Fibroblast of lung (primary cell): ENCODE measurements around the gene DHDH. TPM values are rescaled to one million over a fixed set of nuclear protein-coding genes. Genes with fewer than 3 reads are reported as not detected.
"Not testable (repeated sequence)": the region's sequence is repeated elsewhere in the genome, so short reads cannot be mapped to it uniquely, and the experiment has no call there.

ENCODE experiments used
- DNase-seq, 2 donors: peaks; one replicate each; pipeline versions ENCODE4 v3.0.0 to v3.0.0-alpha.2; 2010; ENCODE audit warnings: low read depth in 2 of 2
- H2AFZ ChIP-seq: 2 replicates; pipeline ENCODE4 v1.5.1; 2012; ENCODE audit warnings: low read length, control low read depth, inconsistent platforms
- H3K27ac ChIP-seq: 2 replicates; pipeline ENCODE4 v1.5.1; 2011; ENCODE audit warnings: low read length, control low read depth; ENCODE audit not compliant: insufficient read depth
- H3K27me3 ChIP-seq: 2 replicates; pipeline ENCODE4 v1.5.1; 2011; ENCODE audit warnings: mild to moderate bottlenecking, low read length; ENCODE audit not compliant: control insufficient read depth, insufficient read depth
- H3K36me3 ChIP-seq: 2 replicates; pipeline ENCODE4 v1.5.1; 2011; ENCODE audit warnings: low read length; ENCODE audit not compliant: control insufficient read depth, insufficient read depth
- H3K4me1 ChIP-seq: 2 replicates; pipeline ENCODE4 v1.5.1; 2011; ENCODE audit warnings: low read length; ENCODE audit not compliant: control insufficient read depth, insufficient read depth; ENCODE audit errors: extremely low read depth
- H3K4me2 ChIP-seq: 2 replicates; pipeline ENCODE4 v1.5.1; 2011; ENCODE audit warnings: low read length, control low read depth; ENCODE audit not compliant: insufficient read depth; ENCODE audit errors: extremely low read depth
- H3K4me3 ChIP-seq, 4 experiments: fragments of 200-600 bp in 1 of 4; sonication (generic) in 1 of 4; replicated peaks in 1 of 4; 2 replicates each; pipeline ENCODE4 v1.5.1; 2011 to 2016; ENCODE audit warnings: low read length in 4 of 4, low read depth in 3 of 4, mild to moderate bottlenecking in 3 of 4, control low read depth in 2 of 4, inconsistent platforms in 1 of 4, mixed read lengths in 1 of 4; ENCODE audit not compliant: insufficient read depth in 1 of 4; ENCODE audit errors: control extremely low read depth in 1 of 4
- H3K79me2 ChIP-seq: 2 replicates; pipeline ENCODE4 v1.5.1; 2012; ENCODE audit warnings: mild to moderate bottlenecking, low read length, inconsistent platforms; ENCODE audit not compliant: control insufficient read depth, insufficient read depth
- H3K9ac ChIP-seq: 2 replicates; pipeline ENCODE4 v1.5.1; 2011; ENCODE audit warnings: mild to moderate bottlenecking, low read length, control low read depth; ENCODE audit not compliant: insufficient read depth
- H3K9me3 ChIP-seq: 2 replicates; pipeline ENCODE4 v1.5.1; 2012; ENCODE audit warnings: low read depth, low read length; ENCODE audit not compliant: control insufficient read depth, insufficient read depth
- H4K20me1 ChIP-seq: 2 replicates; pipeline ENCODE4 v1.5.1; 2011; ENCODE audit warnings: low read length; ENCODE audit not compliant: control insufficient read depth, insufficient read depth; ENCODE audit errors: extremely low read depth
- CTCF ChIP-seq, 2 donors: IDR thresholded peaks in 1 of 2; conservative IDR thresholded peaks in 1 of 2; 1 replicate in 1 of 2; 2 replicates in 1 of 2; pipeline ENCODE4 v1.5.1; 2011 to 2012; ENCODE audit warnings: low read length in 2 of 2, control low read depth in 1 of 2, inconsistent platforms in 1 of 2, low read depth in 1 of 2, mild to moderate bottlenecking in 1 of 2
- EZH2 ChIP-seq: IDR thresholded peaks from 2 replicates; pipeline ENCODE4 v1.5.1; 2012; ENCODE audit warnings: low read length, control low read depth, mild to moderate bottlenecking; ENCODE audit errors: missing control alignments
- polyA plus RNA-seq, 2 donors: library from polyadenylated mRNA; depleted of rRNA in 1 of 2; stranded (reverse) in 1 of 2; unstranded in 1 of 2; fragments of >200 nt; gene quantifications; 2 replicates each; pipeline ENCODE4 v1.2.1, GENCODE V29; 2011 to 2012; ENCODE audit warnings: missing spikeins in 1 of 2
- total RNA-seq: library from RNA; depleted of rRNA; stranded (reverse); fragments of >200 nt; gene quantifications from 2 replicates; pipeline ENCODE4 v1.2.1, GENCODE V29; 2014

Gene DHDH
- total and polyA plus RNA-seq, 2 donors (not counting 1 experiment from before 2014, with no cell fraction given): 0.08 to 0.17 TPM

- peaks cover 8% of the 10 kb centered on the region for H3K79me2 ChIP-seq
- no peak overlapping the region for H3K4me2 ChIP-seq
- peaks cover 17% of the 10 kb centered on the region for H3K36me3 ChIP-seq
- no peaks in the 10 kb centered on the region for H3K4me1 ChIP-seq
- TF ChIP-seq EZH2 (no peak), CTCF (conservative IDR thresholded peaks at IDR 0.05 in 1 of 2, IDR thresholded peaks at IDR 0.05 in 1 of 2; ENCODE audit: low read depth in 1 of 2, low read length in 2 of 2) (no peak)
- no peaks in the 10 kb centered on the region for H4K20me1 ChIP-seq
- DNase-seq: no peak
- no peak overlapping the region for H3K27ac ChIP-seq
- no peak overlapping the region for H3K4me3 ChIP-seq
- H3K9me3 ChIP-seq: no peaks in the 10 kb centered on the region
- no peak overlapping the region for H3K9ac ChIP-seq
- no peaks in the 10 kb centered on the region for H3K27me3 ChIP-seq
- H2AFZ ChIP-seq: no peak overlapping the region
Observed at GRCh38 chr19:48906324-48906723, 27.2 kb upstream of the DHDH start.

- no peaks in the 10 kb centered on the region for H4K20me1 ChIP-seq
- TF ChIP-seq CTCF (conservative IDR thresholded peaks at IDR 0.05 in 1 of 2, IDR thresholded peaks at IDR 0.05 in 1 of 2; ENCODE audit: low read depth in 1 of 2, low read length in 2 of 2) (no peak), EZH2 (no peak)
- no peaks in the 10 kb centered on the region for H3K27me3 ChIP-seq
- no peak for DNase-seq
- H3K27ac ChIP-seq: no peak overlapping the region
- no peak overlapping the region for H2AFZ ChIP-seq
- H3K9ac ChIP-seq: no peak overlapping the region
- no peak overlapping the region for H3K4me3 ChIP-seq
- H3K79me2 ChIP-seq: no peaks in the 10 kb centered on the region
- H3K9me3 ChIP-seq: no peaks in the 10 kb centered on the region
- H3K36me3 ChIP-seq: peaks cover 14% of the 10 kb centered on the region
- no peak overlapping the region for H3K4me2 ChIP-seq
- H3K4me1 ChIP-seq: no peaks in the 10 kb centered on the region
Observed at GRCh38 chr19:48907671-48908070, 25.8 kb upstream of the DHDH start.

- H4K20me1 ChIP-seq, H3K4me2 ChIP-seq, H2AFZ ChIP-seq, H3K27ac ChIP-seq, H3K9ac ChIP-seq, H3K4me1 ChIP-seq, H3K4me3 ChIP-seq, DNase-seq, H3K9me3 ChIP-seq, H3K27me3 ChIP-seq, H3K79me2 ChIP-seq: not testable (repeated sequence)
- peaks cover 20% of the 10 kb centered on the region for H3K36me3 ChIP-seq
Observed at GRCh38 chr19:48909424-48910077, 23.9 kb upstream of the DHDH start.
